ENCODE measurements around the gene PGGHG. TPM values are rescaled to one million over a fixed set of nuclear protein-coding genes. Genes with fewer than 3 reads are reported as not detected.

The PGGHG gene
- total and polyA plus RNA-seq, 2 of the 13 experiments (the other 11 are each of a cell fraction or from before 2014, with no cell fraction given) = 5.9 to 14.8 TPM

- TF ChIP-seq ZNF142 (CRISPR knock-in tag; IDR thresholded peaks at IDR 0.05) = no peak
- TF ChIP-seq GATAD2A (CRISPR knock-in tag; IDR thresholded peaks at IDR 0.05) = 0 out of 2 replicates have a peak, but pooled peaks have one; percentile 8
These were observed 19.6 kb upstream of the PGGHG start (continued) for GRCh38 chr11:269146-269890.

GRCh38 chr11:270451-271318, 18.2 kb upstream of the PGGHG start:
- H3K27me3 ChIP-seq (ENCODE audit: control insufficient read depth in 1 of 2, insufficient read depth in 2 of 2, low read length in 2 of 2) = peaks cover 0 to 29% of the 10 kb centered on the region in 2 experiments; a peak in 3 of 5 replicates
- POLR2A ChIA-PET = no interaction called here
- H3K36me3 ChIP-seq (replicated peaks in 1 of 2; ENCODE audit: control insufficient read depth in 1 of 2, insufficient read depth in 2 of 2, low read length in 2 of 2) = no peaks in the 10 kb centered on the region
- H3K9ac ChIP-seq (ENCODE audit: insufficient read depth, low read depth, low read length) = no peak overlapping the region
- in situ Hi-C loops (cut with HindIII; ENCODE audit: extremely low pct_ligation_motif_present, low pct_unique_long_range_greater_than_20kb) = no loop called here
- H2AFZ ChIP-seq (ENCODE audit: low read length) = no peak overlapping the region
- H3K4me1 ChIP-seq (ENCODE audit: insufficient read depth, low read length) = peaks cover 45% of the 10 kb centered on the region
- no peaks in the 10 kb centered on the region for H4K20me1 ChIP-seq (ENCODE audit: insufficient read depth, low read length)
- no peak for TF ChIP-seq ZNF180 (CRISPR knock-in tag; IDR thresholded peaks at IDR 0.05; ENCODE audit: borderline replicate concordance, low read depth)
- TF ChIP-seq ZNF687 (CRISPR knock-in tag; IDR thresholded peaks at IDR 0.05) = peak; percentile 20; the same call in 1 of the 2 replicates
- intact Hi-C loops (cut with micrococcal nuclease; ENCODE audit: unreplicated experiment) = no loop called here
- CTCF ChIA-PET (ENCODE audit: low intra/inter-chr PET ratio, low total read pairs) = no interaction called here
- DNase-seq (ENCODE audit: low spot score) = no peak
- no peaks in the 10 kb centered on the region for H3K79me2 ChIP-seq (ENCODE audit: insufficient read depth, low read length)
- FAIRE-seq = no peak
- H3K4me2 ChIP-seq (ENCODE audit: low read depth, low read length) = 0 out of 2 replicates have a peak overlapping the region, but pooled peaks have one; percentile 41
- H3K27ac ChIP-seq (ENCODE audit: extremely low read length, insufficient read depth, low read length) = no peak overlapping the region
- 63% methylated on average over 7 of the region's 18 CpGs for WGBS (ENCODE audit: low lambda C conversion rate)
- peaks cover 5% of the 10 kb centered on the region; the same call in 1 of the 2 replicates for H3K9me3 ChIP-seq (ENCODE audit: low read length)
- BruUV-seq (replicated peaks) = no TSS peak
- no peak for ATAC-seq
- H3K4me3 ChIP-seq (replicated peaks in 1 of 3; ENCODE audit: insufficient read depth in 1 of 3, low read depth in 2 of 3, low read length in 3 of 3) = no peak overlapping the region
